ENCODE results near the gene SMIM24.

The SMIM24 gene

DNA sequence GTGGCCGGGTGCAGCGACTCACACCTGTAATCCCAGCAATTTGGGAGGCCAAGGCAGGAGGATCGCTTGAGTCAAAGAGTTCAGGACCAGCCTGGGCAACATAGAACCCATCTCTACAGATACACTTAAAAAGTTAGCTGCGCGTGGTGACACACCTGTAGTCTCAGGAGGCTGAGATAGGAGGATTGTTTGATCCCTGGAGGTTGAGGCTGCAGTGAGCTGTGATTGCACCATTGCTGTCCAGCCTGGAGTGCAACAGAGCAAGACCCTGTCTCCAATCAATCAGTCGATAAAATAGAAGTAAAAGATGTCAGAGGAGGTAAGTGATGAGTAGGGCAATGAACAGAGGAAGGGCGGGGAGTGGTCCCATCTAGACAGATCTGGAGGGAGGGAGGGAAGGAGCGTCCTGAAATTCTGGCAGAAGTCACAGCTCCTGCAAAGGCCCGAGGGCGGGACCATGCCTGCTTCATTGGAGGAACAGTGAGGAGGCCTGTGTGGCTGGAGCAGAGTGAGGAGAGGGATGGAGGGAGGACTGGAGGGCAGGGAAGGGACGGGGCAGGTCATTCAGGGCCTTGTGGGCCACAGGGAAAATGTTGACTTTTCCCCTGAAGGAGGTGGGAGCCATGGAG lies 9.7 kb downstream of the SMIM24 start:
- DNase-seq = no peak

DNA sequence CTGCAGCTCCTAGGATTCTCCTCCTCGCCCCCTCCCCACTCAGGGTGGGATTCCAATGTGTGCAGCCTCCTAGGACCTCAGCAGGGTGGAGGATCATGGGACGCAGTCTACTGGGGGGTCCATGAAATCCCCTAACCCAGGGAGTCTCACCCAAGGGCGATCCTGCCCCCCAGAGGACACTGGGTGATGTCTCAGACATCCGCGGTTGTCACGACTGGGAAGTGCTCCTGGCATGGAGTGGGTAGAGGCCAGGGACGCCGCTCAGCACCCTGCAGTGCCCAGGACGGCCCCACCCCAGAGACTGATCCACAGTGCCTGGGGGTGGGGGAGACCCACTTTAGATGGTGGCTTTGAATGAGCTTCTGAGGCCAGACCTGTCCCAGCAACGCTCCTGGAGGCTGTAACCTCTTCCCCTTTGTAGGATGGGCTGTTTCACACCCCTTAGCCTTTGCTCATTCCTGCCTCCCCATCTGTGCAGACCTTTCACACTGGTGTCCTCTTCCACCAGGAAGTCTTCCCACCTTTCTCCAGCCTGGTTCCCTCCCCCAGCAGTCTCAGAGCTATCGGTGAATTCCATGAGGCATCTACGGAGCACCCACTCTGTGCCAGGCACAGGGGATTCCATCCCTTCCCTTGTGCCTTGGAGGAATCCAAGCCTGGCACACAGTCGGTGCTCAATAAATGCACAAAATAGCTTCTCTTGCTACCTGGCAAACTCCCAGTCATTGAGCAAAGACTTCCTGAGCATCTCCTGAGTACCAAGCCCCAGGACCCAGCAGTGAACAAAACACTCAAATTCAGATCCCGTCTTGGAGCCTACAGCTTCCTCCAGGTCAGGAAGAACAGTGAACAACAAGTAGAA lies 10.5 kb downstream of the SMIM24 start:
- no peak for DNase-seq

DNA sequence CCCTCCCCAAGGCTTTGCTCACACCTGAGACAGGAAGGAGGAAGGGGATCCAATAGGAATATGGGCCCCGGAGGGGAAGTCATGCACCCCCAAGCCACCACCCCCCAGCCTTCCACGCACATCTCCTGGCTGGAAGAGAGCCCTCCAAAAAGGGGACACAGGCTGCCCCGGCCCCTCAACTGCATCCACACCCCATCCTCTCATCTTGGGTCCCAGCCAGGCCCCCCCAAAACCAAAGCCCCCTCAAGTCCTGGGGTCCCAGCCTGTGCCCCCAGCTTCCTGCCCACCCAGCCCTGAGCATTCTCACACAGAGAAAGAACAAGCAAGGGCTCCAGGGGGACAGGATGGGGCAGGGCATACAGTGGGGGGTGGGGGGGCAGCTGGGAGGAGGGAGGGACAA lies 12.1 kb downstream of the SMIM24 start:
- DNase-seq = no peak

DNA sequence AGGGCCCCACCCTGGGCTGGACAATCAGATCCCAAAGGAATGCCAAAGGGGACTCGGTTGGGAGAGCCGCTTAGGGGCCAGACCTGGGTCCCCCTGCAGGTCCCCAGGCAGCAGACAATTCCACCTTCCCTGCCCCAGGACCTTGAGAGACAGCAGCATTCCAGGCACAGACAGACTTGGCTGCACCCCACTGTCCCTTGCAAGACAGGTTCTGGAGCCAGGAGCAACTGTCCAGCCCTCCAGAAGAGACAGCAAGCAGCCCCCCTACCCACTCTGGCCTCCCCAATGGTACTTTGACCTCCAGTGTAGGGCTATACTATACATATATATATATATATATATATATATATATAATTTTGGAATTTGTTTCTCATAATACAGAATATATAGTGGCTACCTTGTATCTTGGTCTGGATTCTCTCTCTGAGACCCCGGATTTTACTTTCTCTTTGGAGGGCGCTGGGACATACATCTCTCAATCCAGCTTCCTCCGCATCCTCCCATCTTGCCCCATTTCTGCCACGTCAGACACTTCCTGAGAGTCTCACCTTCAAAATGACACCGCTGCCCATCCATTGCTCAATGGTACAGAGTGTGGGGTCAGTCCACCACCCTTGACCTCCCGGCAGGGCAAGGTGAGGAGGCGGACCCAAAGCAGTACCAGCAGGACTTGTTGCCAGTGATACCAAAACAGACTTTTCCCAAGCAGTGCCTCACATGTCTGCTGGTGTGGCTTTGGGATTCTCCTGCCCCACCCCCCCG lies 12.7 kb downstream of the SMIM24 start:
- DNase-seq = no peak

DNA sequence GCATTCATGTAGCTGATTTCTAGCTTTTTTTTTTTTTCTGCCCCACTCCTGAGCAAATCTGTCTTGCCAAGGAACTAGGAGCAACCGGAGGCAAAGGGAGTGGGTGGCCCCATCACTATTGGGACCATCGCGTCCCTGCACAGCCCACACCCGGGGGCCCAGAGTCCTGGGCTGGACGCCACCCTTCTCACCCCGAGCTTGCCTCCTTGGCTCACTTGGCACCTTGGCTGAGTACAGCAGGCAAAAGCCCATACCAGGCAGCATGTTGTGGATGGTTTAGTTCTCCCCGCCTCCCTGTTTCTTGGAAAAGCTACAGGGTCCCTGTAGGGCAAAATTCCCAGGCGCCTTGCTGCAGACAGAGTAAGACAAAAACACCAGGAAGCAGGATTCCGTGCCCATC lies 13.7 kb downstream of the SMIM24 start:
- no peak for DNase-seq

DNA sequence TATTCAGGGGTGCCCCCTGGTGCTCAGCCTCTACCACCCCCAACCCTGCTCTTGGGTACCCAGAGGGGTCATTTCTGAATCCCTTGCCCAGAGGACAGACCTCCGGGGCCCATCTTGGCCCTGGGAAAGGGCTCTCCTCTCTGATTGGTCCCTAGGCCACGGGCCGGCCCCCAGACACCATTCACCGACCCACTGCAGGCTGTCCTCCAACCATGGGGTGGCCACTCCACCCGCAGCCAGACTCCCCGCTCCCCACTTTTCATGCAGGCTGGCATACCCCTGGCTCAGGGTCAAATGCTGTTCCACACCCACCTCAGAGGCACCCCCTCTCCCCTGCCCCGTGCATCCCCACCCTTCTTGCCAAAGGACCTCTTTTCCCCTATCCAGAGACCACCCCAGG lies 14.8 kb downstream of the SMIM24 start:
- DNase-seq = no peak

DNA sequence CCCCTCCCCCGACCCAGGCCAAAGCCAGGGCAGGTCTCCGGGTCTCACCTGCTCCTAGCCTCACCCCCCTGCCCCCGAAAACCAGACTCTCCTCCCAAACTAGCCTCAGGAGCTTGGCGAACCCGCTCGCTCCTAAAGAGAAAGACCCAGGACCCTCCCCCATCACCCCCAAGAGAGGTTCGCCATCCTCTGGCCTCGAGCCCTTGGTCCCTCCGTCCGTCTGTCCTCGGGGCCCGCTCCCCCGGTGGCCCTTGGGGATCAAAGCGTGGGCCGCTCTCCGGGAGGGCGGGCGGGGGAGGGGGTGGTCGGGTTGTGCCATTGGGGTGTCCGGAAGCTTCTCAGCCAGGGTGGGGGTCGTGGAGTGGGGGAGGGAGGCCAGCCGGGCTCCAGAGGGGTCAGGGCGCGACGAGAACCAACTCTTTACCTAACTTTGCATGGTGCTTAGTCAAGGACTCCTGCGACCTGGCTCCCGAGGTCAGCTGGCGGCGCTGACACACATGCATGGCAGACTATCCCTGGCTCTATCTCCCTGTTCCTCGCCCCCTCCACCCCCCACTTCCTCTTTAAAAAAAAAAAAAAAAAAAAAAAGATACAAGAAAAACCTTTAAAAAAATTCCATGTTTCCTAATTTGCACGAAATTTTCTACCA lies 15.6 kb downstream of the SMIM24 start:
- no peak for DNase-seq

DNA sequence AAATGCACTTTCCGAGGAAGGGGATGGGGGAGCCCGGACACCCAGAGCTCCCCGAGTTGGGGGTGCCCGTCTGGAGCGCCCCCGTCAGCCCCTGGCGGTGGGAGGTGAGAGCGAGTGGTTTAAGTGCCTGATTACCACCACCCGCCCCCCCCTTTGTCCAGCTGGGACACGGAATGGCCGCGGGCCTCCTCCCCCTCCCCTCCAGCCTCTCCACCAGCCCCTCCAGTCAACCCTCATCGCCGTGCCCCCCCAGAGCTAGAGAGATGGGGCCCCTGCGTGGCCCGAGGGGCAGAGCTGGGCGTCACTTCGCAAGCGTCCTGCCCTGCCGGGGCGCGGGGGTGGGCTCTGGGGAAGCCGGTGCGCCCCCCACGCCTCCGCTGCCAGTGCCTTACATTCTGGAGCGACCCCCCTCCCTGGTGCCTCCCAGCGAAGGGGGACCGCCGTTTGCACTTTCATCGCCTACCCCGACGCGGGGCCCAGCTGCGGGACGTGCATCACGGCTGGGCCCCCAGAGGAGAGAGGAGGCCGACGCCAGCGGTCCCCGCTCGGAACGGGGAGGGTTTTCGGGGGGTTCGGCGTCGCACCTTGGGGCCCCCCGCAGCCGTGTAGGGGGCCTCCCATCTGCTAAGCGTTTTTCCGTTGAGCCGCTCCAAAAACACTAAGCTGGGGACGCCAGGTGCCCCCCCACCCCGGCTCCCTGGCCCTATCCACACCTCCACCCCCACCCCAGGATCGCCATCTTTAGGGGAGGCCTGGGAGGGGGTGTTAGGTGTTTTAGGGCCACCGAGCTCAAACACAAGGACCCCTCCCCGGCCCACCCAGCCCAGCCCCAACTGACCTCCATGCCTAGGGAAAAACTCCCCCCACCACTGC lies 16.4 kb downstream of the SMIM24 start:
- DNase-seq = no peak

DNA sequence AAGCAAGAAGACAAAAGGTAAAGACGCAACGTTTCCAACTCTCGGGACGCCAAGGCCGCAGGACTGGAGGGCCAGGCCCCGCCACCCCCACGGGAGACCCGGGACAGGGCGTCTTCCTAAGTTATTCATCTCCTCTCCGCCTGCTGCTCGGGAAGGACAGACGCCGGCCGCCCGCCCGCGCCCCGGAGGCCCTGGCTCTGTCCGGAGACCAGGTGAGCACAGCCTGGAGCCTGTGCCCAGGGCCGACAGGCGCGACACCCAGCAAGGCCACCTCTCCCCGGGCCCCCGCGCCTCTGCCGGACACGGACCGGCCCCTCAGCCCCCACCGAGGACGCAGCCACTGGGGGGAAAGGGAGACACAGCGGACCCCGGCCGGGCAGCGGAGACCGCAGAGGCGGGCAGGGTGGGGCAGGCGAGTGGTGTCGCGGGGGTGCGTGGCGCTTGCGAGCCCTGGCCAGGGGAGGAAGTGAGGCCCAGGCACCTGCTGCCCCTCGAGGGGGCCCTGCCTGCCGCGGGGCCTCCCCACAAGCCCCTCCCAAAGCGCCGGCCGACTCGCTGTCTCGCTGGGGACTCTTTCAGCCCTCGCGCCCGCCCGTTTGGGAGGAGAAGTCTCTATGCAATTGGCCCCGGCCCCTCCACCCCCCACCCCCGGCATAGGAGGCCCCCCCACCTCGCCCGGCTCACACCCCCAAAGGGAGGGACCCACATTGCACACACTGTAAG lies 17.2 kb downstream of the SMIM24 start:
- DNase-seq = no peak

DNA sequence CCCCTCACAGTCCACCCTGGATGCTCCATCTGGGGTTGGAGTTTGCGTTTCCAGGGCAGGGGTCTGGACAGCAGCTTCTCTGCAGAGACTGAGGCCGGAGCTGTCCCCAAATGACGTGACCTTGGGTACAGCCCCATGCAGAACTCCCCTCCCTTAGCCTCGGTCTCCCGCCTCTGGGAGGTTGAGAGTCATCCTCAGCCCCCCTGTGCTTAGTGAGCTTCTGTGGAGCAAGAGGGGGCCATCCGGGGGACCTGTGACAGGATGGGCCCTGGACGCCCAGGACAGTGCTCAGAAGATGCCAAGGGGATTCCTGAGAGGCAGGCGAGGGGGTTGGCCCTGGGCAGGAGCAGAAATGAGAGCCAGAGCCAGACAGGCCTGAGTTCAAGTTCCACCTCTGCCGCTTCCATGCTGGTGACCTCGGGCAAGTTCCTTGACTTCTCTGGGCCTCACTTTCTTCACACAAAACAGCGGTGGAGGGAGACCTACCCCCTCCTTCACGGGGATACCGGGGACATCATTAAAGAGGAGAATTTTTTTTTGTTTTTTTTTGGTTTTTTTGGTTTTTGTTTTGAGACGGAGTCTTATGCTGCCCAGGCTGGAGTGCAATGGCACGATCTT lies 20.3 kb downstream of the SMIM24 start:
- DNase-seq = no peak

DNA sequence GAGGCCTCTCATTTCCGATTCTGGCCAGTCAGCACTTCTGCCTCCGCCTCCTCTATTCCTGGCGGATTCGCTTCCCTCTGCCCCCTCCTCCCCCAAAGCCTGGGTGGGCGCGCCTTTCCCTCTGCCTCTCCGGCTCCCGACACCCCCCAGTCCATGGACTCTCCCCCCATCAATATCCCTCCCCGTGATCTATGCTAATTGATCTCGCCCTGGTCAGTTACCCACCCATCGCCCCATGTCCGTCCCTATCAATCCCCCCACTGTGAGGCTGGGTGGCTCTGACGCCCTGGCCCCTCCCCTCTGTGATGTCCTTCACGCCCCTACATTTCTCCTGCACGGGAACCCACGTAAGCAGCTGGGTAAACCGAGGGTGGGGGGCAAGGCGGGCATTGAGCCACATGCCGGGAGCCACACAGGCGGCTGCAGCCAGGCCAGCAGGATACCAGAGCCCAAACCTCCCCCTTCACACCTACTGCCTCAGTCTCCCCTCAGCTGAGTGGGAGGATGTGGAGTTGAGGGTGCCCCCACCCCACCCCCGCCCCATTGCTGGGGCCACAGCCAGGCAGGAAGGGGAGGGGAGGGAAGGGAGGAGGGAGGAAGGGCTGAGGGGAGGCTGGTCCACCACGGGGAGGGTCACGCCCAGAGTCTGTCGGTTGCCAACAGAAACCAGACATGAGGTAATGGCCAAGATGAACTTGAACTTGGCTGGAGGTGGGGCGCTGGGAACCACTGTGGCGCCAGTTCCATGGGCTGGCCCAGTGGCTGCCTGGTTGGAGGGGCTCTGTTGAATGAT lies 21.0 kb downstream of the SMIM24 start:
- DNase-seq = no peak

DNA sequence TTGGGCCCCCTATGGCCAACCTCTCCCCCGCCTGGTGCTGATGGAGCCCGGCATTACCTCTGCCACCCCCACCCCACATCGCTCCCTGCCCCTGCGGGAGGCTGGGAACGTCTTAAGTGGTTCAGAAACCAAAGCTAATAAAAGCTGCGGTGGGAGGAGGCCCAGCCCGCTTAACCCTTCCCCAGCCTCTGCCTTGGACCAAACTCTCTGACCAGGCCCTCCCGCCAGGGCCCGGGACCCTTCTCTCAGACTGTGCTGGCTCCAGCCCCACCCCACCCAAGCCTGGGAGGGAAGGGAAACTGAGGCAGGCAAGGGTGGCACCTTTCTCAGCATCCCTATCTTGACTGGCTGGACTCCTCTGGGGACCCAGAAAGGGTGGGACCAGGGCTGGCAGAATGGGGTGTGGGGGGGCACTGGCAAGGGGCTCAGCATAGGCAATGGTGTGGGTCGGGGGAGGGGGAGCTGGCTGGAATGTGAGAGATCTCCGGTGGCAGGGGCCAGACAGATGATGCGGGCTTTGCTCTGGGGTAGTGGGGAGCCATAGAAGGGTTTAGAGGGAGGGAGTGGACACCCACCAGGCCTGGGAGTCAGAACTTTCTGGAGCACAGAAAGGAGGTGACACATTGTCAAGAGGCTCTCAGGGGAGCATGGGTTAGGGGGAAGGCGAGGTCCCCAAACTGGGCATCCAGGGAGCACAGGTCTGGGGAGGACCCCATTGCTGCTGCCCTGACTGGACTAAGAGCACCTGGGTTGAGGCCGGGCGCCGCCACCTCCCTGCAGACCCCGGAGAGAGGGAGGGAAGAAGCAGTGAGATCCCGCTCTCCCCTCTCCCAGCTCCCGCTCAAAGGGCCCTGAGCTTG lies 21.9 kb downstream of the SMIM24 start:
- DNase-seq = no peak

DNA sequence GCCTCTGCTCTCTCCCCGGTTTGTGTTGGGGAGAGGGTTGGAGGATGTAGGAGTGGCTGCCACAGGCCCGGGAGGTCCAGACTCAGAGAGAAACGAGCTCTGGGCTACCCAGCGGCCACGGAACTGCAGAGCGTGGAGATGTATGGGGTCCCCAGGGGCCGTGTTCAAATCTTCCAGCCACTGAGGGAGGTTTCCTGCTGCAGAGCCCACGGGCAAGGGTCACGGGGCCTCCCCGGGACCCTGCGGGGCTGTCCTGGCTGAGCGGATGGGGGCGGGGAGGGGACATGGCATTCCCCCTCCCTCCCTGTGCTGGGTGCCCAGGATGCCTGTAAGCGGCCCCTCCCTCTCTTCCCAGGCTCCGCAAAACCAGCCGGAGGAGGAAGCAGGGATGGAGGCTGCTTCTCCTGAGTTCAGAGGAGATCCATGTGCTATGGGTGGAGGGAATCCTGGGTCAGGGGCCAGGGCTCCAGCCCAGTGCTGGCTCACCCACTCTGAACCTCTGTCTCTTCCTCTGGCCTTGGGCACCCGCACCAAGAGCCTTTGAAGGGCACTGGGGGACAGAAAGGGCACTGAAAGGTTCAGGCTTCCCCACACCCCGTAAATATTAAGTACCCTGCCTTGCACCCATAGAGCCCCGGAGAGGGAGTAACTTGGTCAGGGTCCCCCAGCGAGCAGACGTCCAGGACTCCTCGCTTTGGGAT lies 22.6 kb downstream of the SMIM24 start:
- DNase-seq = no peak

DNA sequence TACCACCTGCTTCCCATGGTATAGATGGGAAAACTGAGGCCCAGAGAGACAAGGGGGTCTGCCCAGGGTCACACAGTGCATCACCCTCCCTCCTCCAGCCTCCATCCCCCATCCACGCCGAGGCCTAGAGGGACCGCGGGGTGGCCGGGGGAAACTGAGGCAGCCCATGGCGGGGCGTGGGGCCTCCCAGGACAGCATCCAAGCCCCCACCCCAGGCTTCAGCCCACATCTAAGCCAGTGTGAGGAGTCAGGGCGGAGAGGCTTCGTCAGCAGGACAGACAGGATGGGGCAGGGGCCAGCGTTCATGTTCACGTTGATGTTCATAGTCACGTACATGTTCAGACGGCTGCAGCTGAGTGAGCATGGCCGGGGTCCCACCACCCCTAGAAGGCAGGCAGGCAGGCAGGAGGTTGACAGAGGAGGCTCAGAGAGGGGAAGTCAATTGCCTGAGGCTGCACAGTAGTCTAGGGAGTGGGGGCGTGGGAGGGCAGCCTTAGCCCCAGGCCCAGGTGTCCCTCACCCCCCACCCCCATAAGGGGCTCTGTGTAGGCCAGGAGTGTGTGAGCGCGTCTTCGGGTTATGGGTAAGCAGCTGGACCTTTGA lies 23.3 kb downstream of the SMIM24 start:
- no peak for DNase-seq

DNA sequence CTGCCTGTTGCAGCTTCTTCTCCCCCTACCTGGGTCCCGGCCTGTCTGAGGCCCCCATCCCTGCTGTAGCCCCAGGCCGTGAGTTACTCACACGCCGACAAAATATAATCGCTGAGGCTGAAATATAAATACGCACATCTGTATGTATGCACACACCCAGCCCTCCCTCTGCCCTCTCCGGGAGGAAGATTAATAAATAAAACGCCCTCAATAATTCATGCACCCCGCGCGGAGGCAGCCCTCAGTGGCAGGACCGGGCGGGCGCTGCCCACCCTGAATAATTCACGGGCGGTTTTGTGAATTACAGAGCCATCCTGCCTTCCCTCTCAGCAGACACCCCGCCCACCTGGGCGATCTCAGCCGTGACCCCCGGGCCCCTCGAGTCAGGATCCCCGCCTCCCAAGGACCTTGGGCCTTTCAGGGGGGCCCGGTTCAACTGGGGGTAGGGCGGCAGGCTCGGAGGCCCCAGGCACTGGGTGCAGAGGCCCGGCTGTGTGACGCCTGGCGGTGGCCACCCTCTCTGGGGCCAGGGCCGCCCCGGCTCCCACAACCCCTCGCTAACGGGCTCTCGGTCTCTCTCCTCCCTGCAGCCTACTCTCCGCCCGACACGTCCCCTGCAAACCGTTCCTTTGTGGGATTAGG lies 24.2 kb downstream of the SMIM24 start:
- no peak for DNase-seq

DNA sequence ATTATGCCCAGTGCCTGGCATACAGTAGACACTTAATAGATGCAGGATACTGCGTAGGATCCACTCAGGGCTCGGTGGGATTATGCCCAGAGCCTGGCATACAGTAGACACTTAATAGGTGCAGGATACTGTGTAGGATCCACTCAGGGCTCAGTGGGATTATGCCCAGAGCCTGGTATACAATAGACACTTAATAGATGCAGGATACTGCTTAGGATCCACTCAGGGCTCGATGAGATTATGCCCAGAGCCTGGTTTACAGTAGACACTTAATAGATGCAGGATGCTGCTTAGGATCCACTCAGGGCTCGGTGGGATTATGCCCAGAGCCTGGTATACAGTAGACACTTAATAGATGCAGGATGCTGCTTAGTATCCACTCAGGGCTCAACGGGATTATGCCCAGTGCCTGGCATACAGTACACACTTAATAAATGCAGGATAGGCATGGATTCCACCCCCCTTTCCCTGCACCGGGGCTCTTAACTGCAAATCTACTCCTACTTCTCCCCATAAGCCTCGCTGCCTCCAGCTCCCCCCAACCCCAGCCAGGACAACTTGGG lies 24.9 kb downstream of the SMIM24 start:
- no peak for DNase-seq

DNA sequence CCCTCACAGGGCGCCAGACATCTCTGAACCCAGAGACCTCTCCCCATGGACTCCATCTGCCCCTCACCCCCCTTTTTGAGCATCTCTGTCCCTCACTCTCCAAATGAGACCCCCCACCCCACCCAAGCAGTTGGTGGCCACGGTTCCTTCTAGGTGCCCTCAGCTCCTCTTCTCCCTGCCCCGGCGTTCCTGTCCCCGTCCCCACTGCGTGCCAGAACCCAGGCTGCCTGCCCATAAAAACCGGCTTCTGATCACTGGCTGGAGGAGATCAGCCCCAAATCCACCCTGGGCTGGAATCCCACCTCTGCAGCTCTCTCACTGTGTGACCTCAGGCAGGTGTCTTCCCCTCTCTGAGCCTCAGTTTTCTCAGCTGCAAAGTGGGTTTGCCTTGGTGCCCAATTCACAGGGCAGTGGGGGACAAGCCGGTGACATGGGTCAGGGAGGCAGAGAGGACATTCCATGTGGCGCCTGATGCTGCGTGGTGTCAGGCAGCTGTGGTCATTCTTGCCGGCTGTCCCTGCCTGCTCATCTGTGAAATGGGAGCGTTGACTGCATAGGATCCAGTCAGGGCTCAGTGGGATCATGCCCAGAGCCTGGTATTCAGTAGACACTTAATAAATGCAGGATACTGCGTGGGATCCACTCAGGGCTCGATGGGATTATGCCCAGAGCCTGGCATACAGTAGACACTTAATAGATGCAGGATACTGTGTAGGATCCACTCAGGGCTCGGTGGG lies 25.5 kb downstream of the SMIM24 start:
- no peak for DNase-seq
